HT1080 (cell line): ENCODE results near the gene CSRP1. TPM values are rescaled to one million over a fixed set of nuclear protein-coding genes. Genes with fewer than 3 reads are reported as not detected.
"Not testable (repeated sequence)": the region's sequence is repeated elsewhere in the genome, so short reads cannot be mapped to it uniquely, and the experiment has no call there.

ENCODE experiments used
- DNase-seq: peaks from one replicate; pipeline ENCODE4 v3.0.0-alpha.2; 2015; ENCODE audit warnings: low read depth
- total RNA-seq: library from RNA; depleted of rRNA; stranded (reverse); fragments of >200 nt; shearing (Covaris generic); gene quantifications from 2 replicates; pipeline ENCODE4 v1.2.3, GENCODE V29; 2014

The CSRP1 gene
- total RNA-seq, 1 experiment from 2014 or later = 516 TPM

GRCh38 chr1:201497935-201498509 lies 8.9 kb downstream of the CSRP1 start:
- DNase-seq = no peak

- DNase-seq = no peak
These were observed 10.6 kb downstream of the CSRP1 start for GRCh38 chr1:201496296-201496690.

DNA sequence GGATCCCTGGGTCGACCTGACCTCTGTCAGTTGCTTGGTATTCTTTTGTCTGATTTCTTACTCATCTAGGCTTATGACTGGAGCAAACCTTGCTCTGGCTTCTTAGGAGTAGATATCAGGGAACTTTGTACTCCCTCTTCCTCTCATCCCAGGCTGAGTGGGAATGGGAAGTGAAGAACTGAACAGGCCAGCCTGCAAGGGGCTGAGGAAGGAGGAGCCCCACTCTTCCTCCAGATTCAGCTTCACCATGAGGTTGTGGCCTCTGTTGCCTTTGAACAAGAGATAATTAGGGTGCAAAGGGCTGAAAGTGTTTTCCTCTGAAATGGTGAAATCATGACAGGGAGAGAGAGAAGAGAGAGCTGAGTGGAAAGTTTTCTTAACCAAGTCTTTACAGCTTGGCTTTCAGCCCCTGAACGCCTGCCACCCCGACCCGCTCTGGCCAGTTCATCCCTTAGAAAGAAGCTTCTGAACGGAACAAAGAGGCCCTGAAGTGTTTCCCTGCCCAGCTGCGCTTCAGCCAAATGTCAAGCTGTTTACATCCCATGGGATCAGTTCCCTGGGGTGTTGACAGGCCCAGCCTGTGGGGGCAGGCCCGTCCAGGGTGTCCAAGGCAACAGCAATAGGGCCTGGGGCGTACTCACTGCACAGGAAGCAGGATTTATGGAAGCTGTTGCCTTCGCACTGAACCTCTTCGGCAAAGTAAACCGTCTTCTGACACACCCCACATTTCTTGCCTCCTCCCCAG lies 11.2 kb downstream of the CSRP1 start:
- no peak for DNase-seq

DNA sequence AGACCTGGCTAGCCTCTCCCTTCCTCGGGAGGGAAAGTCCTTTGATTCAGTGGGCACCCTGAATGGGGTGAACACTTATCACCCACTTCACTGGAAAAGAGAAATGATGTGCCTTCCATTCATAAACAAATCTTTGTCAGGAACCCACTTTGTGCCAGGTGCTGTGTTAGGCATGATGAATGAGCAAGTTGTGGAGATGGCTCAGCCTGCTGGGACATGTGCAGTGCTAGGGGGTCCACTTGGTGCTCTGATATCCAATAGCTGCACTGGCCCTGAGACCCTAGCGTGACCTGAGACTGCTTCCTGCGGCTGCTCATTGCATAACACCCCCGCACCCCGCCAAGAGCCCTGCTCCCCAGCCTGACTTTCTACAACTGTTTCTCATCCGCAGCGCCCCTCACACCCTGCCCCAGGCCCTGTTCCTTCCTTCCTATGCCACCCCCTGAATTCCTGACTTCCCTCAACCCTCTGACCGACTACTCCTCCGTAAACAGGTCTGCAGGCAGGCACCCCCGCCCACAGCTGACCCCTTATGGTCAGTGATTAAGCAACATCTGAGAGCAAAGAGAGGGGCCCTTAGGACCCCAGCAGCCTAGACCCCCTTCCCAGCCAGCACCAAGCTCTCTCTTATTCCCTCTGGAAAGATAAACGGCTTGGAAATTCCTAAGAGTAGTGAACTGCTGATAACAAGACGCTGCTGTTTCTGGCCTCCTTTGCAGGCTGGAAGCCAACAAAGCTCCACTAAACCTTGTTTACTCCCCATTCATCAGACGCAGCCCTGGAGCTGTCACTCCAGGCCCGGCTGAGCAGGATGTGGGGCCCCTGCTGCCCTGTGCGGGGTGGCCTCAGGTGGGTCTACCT lies 12.9 kb downstream of the CSRP1 start:
- DNase-seq = no peak

DNA sequence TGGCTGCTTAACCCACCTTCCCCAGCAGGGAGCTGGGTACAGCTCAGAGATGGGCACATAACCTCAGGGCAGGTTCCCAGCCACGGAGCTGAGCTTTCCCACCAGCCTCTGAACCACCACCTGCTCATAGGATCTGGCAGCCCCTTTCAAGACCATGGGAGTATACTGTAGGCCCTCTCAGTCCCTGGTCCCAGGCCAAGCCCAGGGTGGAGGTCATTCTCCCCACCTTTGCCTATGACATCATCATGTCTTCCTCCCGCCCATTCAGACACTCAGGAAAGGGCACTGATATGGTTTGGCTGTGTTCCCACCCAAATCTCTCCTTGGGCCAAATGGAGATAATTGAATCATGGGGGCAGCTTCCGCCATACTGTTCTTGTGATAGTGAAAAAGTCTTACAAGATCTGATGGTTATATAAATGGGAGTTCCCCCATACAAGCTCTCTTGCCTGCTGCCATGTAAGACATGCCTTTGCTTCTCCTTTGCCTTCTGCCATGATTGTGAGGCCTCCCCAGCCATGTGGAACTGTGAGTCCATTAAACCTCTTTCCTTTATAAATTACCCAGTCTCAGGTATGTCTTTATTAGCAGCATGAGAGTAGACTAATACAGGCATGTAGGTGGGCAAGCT lies 13.8 kb downstream of the CSRP1 start:
- DNase-seq = not testable (repeated sequence)

DNA sequence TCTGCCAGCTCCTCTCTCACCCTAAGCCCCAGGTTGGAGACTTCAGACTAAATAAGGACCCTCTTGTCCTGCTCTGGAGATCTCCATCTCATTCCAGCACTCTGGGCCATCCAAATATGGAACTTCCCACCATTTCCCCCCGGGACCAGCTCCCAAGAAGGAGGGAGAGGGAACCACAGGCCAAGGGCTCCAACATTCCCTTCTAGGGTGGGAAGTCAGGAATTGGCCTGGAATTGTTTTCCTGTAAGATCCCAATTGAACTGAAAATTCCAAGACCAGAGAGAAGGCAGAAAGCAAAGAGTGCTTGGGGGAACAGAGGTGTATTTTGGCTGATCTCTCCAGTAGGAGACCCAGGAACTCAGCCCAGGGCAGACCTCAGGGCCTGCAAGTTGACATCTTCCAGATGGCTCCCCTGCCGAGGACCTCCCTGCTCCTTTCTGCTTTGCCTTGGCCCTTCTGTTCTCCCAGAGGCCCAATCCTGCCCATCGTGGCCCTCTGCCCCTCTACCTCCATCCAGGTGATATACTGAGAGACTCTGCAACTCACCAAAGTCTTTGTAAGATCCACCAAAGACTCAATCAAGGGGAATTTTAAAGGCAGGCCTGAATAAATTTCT lies 14.9 kb downstream of the CSRP1 start:
- DNase-seq = no peak

- DNase-seq = peak; percentile 71
These were observed 16.2 kb downstream of the CSRP1 start for GRCh38 chr1:201490708-201491131.

DNA sequence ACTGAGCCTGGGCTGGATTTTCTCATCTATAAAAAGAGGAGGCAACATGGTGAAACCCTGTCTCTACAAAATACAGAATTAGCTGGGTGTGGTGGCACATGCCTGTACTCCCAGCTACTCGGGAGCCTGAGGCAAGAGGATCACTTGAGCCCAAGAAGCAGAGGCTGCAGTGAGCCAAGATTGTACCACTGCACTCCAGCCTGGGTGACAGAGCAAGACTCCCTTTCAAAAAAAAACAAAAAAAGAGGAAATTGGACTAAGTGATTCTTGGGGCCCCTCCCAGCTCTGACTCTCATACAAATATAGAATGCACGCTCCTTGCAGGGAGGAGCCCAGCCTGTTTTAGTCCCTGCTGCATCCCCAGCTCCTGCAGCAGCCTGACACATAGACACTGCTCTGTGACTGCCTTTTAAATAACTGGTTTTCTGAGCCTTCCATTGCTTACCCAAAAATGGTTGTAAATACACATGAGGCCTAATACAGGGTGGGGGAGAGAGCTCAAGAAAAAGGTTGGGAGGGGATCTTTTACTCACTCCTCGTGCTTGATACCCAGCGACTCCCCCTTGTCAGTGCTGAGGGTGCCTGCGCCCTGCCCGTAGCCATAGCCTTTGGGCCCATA lies 17.2 kb downstream of the CSRP1 start:
- DNase-seq = no peak

- DNase-seq = peak; percentile 96
These were observed 17.9 kb downstream of the CSRP1 start for GRCh38 chr1:201488830-201489589.

- DNase-seq = no peak
These were observed 19.2 kb downstream of the CSRP1 start for GRCh38 chr1:201487742-201488141.

GRCh38 chr1:201486187-201486586 lies 20.7 kb downstream of the CSRP1 start:
- no peak for DNase-seq

DNA sequence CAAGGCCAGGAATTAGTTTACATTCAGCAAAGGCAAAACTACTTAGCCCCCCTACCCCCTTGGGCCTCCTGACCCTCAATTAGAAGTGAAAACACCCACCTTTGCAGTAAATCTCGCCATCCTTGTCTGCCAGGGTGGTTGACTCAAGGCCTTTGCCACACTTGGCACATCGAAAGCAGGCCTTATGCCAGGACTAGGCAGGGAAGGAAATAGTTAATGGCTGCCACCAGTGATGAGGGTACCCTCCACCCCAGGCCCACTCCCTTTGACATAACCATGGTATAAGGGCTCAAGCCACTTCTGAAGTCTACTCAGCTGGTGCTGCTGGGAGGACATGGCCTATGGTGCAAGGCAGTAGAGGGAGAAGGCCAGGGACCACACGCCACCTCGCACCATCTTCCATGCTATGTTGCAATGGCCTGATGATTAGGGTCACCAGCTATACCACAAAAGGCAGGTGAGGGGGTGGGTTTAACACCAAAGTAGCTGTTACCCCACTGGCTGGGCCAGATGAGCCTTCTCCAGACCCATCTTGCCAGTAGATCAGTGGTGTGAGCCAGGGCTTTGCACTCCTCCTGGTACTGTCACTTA lies 21.6 kb downstream of the CSRP1 start:
- DNase-seq = no peak

GRCh38 chr1:201483373-201483949 lies 23.5 kb downstream of the CSRP1 start:
- no peak for DNase-seq

GRCh38 chr1:201482755-201483154 lies 24.2 kb downstream of the CSRP1 start:
- DNase-seq = no peak

GRCh38 chr1:201481761-201482493 lies 25.0 kb downstream of the CSRP1 start:
- peak; percentile 79 for DNase-seq

DNA sequence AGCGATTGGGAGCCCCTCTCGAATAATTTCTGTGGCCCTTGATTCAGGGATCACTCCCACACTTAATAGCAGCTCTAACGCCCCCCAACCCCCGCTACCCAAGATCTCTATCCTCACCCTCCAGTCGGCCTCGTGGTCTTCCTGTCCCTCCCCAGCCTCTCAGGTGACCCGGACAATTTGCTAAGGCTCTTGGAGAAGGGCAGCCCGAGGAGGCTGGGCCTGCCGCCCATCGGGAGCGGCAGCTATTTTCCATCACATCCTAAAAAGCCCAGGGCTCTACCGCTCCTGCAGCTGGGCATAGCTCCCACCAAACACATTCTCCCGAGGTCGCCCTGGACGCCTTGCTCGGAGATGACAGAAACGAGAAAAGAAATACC lies 25.9 kb downstream of the CSRP1 start:
- no peak for DNase-seq

DNA sequence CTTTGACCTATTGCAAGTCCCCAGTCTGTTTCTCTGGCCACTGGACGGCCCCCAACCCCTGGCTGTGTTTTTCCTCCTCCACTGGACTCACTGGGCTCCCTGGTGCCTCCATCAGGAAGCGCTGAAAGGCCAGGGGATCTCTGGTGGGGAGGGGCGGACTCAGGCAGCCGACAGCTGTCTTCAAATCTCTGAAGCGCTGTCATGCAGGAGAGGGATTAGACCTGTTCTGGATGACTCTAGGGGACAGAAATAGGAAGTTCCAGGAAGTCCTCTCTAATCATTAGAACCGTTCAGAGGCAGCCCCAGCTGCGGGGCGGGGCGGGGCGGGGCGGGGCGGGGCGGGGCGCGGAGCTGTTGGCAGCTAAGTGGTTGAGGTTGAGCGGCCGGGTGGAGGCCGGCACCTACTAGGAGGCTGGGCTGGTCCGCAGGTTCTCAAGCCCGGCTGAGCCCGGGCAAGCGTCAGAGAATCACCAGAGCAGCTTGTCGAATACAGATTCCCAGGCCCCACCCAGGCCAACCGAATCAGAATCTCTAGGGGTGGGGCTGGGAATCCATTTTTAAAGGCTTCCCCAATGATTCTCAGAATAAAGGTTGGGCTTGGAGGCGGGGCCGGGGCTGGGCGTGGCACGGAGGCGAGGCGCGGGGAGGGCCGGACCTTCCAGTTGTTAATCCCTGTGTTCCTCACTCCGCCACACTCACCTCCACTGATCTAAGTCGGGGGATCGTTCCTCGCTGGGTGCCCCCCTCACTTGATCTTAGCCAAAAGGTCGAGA lies 26.5 kb downstream of the CSRP1 start:
- peak; percentile 83 for DNase-seq

DNA sequence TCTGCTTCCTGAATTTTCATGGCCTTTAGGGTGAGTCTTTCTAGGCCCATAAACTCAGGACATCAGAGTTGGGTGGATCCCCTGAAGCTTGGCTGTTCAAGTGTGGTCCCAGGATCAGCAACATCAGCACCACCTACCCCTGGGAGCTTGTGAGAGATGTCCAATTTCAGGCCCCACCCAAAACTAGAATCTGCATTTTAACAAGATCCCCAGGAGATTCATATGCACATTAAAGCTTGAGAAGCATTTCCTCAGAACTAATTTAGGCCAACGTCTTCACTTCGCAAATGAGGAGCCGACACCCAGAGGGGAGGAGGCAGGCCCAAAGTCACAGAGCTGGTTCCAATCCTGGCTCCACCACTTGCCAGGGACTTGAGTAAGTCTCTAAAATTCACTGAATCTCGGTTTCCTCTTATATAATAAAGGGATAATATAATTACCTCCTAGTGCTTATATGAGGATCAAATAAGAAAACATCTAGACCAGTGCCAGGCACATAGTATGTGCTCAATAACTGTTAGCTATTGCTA lies 27.7 kb downstream of the CSRP1 start:
- DNase-seq = no peak
